ENCODE data around the gene MDC1.

DNA sequence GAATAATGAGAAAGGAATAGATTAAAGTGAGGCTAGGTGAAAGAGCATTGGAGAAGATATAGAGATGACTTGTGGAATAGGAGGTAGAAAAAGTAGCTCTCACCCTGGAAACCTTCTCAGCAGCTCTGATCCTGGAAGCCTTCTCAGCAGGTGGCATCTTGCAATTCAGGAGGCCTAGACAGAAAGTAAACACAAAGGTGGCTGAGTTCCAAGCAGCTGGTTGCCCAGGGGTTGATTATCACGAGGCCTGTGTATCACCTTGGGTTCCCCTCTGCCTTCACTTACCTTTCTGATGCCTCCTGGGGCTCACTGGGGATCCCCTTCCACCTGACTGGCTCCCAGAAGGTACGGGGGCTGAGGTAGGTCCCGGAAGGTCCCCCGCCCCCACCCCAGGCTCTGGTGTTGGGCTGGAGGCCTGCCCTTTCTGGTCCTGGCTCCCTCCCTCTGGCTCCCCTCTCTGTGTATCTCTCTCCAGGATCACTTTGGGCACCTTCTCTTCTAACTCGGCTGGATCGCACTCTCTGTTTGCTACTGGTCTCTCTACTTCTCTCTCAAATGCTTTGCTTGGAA, 9.7 kb downstream of the MDC1 start:
- TF ChIP-seq CTCF (IDR thresholded peaks at IDR 0.05) (no peak), ZFX (IDR thresholded peaks at IDR 0.05; ENCODE audit: borderline replicate concordance) (no peak)
